Suprapubic skin (tissue), 3 donors: Measurements from ENCODE around the gene SLC9C2.

Experiments used
- CTCF ChIP-seq, 2 donors: fragments of 200-600 bp in 1 of 2; fragments of 450-650 bp in 1 of 2; sonication (generic) in 1 of 2; IDR thresholded peaks; one replicate each; pipeline ENCODE4 v1.5.1; 2016 to 2019; ENCODE audit warnings: antibody characterized with exemption in 2 of 2, mild to moderate bottlenecking in 1 of 2, moderate library complexity in 1 of 2
- POLR2A ChIP-seq, 2 donors: fragments of 450-650 bp; IDR thresholded peaks; one replicate each; pipeline ENCODE4 v1.6.1; 2017; ENCODE audit warnings: antibody characterized with exemption in 2 of 2, mild to moderate bottlenecking in 2 of 2, moderate library complexity in 2 of 2

GRCh38 chr1:173467426-173467825 is 135.4 kb downstream of the SLC9C2 start:
- TF ChIP-seq CTCF (IDR thresholded peaks at IDR 0.05) = no peak
- no peak for TF ChIP-seq POLR2A (IDR thresholded peaks at IDR 0.05)
